DMS153 treated with DMSO at 0.1 percent for 48 hours (cell line): ENCODE results near the gene MICOS13.

ENCODE experiments used
- DNase-seq: peaks from one replicate; lab custom pipeline; 2025; ENCODE audit not compliant: unreplicated experiment; lab: John Stamatoyannopoulos, UW

MICOS13 gene

DNA sequence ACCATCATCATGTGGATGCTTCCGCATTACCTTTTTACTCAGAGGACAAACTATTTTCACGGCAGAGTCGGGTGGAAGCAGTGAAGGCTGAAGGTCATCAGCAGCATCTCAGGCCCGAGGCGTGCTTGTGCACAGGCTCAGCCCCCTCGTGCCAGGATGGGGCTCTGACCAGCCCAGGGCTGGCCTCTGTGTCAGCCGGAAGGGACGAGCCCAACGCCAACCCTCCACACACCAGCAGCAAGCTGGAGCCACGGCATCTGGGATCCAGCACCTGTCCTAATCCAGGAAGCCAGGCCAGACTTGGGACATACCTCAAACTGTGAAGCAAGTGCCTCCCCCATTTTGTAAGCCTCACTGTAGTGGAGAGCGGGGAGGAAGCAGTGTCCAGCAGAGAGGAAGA is 11.1 kb downstream of the MICOS13 start:
- no peak for DNase-seq

DNA sequence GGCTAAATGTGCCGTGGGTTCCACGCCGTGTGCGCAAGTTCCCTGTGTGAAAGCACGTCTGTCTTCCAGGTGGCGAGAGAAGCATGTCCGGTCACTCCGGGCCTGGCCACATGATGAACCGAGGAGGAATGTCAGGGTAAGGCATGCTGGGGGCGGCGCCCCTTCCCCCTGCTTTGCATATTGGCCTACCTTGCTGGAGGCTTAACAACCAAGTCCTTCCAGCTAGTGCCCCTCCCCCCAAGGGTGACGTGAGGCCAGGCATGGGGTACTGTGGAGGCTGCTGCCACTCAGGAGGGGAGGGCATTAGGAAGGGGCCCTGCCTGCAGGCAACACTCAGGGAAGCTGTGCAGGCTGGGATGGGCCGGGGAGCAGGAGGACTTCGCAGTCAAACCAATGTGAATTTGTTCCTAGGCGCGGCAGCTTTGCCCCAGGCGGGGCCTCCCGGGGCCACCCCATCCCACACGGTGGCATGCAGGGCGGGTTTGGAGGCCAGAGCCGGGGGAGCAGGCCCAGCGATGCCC is 12.5 kb downstream of the MICOS13 start:
- no peak for DNase-seq

DNA sequence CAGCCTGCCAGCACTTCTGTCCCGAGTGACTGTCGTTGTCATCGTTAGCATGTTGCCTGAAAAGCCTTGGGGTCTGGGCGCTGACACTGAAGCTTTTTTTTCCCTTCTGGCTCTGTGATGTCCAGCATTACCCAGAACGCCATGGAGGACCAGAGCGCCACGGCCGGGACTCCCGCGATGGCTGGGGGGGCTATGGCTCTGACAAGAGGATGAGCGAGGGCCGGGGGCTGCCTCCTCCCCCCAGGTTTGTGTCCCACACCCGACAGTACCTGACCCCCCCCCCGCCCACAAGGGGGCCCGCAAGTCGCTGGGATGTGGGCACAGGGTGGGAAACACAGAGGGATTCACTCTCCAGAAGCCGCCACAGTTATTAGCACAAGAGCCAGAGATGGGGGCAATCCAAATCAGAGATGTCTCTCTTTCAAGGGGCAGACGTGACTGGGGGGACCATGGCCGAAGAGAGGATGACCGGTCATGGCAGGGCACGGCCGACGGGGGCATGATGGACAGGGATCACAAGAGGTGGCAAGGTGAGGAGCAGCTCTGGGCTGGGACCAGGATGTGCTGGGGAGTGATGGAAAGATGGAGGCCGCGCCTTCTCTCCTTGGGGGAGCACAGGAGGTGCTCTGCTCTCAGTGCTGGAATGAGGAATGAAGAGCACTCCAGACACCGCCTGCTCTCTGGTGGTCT is 13.2 kb downstream of the MICOS13 start:
- DNase-seq, result no peak

DNA sequence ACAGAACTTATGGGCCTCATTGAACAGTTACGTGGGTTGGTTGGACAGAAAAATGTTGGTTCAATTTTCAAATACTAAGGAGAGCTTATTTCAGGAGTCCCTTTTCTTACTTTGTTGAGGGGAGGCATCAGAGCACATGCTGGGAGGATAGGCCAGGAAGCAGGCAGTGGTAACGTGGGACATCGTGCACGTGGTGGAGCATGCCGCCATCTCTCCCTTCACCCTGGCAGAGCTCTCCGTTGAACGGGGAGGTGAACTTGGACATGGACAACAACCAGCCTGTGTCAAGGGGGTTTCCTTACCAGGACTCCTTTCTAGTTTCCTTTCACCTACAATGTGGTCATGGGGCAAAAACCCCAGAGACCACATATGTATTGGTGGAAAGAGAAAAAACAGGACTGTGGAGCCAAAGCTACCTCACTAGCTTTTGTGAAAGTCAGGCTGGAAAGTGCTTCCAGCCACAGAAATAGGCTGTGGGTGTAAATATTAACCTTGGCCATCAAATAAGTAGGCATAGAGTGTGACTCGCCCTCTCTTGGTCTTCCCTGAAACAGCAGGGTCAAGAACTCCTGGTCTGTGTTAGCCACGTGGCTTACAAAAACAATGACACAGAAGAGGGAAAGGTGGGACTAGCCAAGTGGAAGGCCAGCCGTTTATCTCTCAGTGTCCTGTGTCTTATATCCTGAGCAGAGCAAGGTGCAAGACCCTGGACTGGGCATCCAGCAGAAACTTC is 14.4 kb downstream of the MICOS13 start:
- DNase-seq, result no peak

DNA sequence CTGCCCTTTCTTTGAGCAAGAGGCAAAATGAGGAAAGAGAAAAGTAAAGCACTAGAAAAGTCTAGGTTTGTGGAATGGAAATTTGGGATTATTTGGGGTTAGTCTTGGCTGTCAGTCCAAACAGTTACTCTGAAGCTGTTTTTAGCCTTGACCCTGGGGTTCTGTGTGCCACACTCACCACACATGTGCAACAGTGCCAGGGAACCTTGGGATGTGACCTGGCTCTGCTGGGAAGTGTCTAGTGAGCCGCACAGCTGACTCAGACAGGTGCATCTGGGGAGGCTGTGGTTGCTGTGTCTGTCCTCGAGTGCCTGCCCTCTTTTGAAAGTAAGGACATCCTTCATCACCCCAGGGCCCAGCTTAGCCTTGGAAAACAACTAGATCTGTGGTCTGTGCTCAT is 15.8 kb downstream of the MICOS13 start:
- no peak for DNase-seq

DNA sequence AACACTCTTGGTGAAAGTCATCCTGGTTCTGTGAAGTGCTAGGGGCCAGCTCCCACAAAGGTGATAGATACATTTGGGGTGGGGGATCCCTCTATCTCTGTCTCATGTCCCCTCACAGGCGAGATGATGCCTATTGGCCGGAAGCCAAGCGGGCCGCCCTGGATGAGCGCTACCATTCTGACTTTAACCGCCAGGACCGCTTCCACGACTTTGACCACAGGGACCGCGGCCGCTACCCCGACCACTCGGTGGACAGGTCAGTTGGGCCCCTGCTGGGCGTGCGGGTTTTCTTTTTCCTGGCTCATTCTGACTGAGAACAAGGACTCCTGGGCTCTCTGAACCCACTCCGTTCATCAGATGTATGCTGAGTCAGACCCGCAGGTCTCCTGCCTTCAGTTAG is 16.4 kb downstream of the MICOS13 start:
- DNase-seq, result no peak

DNA sequence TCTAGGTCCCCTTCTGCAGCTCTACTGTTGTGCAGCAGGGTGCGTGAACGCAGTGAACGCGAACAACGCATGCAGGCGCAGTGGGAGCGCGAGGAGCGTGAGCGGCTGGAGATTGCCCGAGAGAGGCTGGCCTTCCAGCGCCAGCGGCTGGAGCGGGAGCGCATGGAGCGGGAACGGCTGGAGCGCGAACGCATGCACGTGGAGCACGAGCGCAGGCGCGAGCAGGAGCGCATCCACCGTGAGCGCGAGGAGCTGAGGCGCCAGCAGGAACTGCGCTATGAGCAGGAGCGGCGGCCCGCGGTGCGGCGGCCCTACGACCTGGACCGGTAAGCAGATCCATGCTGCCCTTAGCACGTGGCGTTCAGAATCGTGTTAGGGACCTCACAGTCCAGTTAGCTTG is 18.8 kb downstream of the MICOS13 start:
- DNase-seq, result no peak

DNA sequence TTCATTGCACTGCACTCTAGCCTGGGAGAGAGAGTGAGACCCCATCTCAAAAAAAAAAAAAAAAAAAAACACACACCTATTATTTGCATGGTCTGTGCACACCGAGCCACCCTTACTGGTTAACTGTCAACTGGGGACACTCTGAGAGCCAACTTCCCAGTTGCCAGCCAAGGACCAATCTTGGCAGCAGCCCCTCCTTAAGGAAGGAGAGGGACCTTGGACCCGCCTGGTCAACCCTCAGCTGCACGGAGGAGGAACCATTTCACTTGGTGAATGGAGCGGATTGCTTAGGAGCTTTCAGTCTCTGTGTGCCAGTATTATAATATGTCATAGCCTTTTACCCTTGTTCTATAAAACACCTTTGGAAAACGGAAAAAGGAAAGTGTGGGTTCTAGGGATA is 24.9 kb downstream of the MICOS13 start:
- no peak for DNase-seq

DNA sequence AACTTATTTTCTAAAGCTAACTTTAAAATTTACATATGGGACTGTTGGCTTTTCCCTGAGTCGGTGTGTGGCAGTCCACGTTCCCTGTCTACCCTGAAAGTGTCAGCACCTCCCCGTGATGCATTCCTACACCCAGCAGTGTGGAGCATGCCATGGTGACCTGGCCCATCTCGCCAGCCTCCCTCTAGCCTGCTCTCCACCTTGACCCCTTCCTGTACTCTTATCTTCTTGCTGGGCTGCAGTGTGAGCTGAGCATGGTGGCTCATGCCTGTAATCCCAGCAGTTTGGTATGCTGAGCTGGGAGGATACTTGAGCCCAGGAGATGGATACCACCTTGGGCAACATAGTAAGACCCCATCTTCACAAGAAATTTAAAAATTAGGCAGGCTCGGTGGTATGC is 25.4 kb downstream of the MICOS13 start:
- DNase-seq, result no peak

DNA sequence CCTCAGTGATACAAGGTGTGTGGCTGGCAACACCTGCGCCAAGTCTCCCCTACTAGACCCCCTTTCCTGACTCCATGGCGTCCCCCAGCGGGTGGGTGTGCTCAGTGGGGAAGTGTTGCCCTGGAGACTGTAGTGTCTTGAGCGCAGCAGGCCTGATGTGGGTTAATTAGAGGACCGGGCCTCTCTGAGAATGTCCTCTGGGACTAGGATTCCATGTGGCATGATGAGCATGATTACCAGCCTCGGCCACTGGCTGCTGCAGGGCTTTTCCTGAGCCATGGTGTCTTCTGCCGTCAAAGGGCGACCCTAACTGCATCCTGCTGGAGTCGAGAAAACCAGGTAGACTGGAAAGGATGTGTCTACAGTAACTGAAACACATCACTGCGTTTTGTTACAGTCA is 28.1 kb downstream of the MICOS13 start:
- no peak for DNase-seq

DNA sequence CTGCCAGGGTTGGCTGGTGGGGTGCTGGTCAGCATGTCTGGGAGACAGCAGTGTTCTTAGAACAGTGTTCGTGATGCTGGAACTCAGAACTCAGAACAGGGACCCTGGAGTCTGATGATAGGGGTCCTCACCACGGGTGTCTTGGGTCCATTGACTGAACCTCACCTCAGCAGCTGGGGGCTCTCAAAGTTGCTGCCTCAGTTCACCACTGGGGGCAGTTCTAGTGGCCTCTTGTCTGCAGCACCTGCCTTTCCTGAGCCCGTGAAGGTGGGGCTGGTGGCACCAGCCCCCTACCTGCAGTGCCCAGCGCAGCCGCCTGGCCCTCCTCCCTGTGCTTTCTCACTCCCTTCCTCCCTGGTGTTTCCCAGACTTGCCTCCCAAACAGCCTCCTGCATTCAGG is 29.0 kb downstream of the MICOS13 start:
- DNase-seq, result no peak

DNA sequence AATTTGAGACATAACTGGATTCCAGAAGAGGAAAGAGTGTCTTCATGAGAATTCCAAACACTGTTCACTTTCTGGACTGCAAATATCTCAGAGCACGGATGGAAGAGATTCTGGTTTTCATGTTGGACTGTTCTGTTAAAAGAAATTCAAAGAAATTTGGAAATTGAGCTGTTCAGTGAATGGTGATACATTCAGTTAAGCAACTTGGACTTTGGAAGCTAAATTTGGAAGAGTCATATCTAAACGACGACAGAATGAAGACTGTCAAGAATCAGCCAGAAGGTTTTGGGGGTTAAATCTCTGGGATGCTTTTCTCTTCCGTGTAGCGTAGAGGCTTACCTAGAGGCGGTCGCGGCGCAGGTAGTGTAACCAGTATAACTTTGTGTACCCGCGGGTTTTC is 31.9 kb downstream of the MICOS13 start:
- DNase-seq, result no peak

DNA sequence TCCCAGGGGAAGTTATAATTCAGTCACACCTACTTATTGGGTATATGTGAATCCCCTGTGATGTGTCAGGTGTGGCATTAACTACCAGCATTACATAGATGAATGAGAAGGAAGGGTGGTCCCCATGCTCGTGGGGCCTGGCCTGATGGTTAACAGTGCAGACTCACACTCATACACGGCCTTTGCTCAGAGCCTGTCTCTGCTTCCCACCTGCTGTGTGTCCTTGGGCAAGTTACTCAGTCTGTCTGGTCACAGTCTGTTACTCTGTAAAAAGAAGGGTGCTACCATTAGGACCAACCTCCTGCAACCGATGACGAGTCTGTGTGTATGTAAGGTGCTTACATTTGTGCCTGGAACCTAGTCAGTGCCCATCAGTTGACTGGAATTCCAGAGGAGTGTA is 33.6 kb downstream of the MICOS13 start:
- no peak for DNase-seq

DNA sequence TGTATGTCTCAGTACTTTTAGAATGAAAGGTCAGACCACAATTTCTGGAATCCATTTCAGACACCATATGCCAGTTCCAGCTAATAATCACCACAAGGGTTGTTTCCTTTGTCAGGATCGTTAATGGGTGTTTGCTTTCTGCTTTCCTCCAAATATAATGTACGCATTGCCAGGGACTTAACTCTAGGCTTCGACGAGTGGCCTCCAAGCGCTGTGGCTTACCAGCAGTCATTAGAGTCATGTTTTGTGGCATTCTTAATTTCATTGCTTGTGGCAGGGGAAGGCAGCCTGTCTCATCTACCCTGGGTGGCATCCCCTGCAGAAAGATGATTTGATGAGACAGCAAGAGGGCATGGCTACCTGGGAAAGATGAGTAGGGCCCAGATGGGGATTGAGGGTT is 34.9 kb downstream of the MICOS13 start:
- DNase-seq, result peak; percentile 67

DNA sequence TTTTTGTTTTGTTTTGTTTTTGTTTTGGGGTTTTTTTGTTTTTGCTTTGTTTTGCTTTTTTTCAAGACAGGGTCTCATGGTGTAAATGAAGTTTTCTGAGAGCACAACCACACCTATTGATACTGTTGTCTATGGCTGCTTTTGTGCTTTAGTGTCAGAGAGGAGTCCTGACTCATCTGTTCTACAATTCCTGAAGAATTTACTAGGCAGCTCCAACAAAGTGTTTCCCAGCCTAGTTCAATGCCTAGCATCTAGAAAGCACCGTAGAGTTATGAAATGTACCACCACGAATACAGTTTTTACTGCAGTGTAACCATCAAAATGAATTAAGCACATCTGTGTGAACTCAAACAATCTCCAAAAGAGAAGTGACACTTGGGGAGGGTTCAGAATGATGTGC is 36.3 kb downstream of the MICOS13 start:
- DNase-seq, result no peak

DNA sequence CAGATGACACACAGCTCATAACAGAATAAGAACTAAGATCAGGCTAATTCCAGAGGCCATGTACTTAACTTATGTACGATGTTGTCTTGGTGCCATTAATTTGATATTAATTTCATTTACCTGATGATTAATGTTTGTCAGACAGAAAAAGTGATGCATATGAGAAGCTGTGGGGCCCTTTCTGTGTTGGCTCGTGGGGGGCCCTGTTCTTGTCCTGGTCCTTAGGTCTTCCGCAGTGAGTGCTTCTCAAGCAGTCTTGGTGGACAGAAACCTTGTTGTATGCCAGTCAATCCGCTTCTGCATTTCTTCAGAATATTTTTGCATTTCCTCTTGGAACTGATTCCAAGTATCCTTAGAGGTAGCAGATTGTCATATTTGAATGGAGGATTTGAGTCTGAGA is 37.3 kb downstream of the MICOS13 start:
- DNase-seq, result no peak

DNA sequence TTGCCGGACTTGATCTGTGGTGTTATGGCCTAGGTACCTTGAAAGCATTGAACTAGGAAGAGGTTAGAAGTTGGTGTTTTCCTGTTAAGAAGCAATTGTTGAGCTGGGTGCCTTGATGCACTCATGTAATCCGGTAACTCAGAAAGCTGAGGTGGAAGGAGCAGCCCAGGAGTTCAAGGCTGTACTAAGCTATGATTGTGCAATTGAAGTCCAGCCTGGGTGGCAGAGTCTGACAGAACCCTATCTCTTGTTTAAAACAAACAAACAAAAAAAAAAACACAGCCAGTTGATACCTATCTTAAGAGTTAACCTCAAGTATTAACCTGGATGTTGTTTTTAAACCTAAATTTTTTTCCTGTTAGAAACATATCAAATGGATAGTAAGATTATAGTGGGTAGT is 38.1 kb downstream of the MICOS13 start:
- DNase-seq, result no peak

DNA sequence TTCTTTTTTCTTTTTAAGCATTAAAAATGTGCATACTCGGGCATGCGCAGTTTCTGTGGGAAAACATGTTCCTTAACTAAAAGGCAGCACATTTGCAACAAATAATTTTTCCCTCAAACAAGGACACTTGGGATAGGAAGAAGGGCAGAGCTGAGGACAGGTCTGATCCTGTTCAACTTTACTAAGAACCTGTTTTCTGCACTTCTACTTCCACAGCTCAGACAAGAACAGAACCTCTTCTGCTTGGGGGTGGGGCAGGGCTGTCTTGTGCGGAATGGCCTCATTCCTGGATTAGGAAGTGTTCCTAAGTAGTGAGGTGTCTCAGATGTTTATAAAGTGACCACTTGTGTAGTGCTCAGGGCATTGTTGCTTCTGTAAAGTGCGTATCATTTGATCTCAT is 39.1 kb downstream of the MICOS13 start:
- DNase-seq, result no peak

DNA sequence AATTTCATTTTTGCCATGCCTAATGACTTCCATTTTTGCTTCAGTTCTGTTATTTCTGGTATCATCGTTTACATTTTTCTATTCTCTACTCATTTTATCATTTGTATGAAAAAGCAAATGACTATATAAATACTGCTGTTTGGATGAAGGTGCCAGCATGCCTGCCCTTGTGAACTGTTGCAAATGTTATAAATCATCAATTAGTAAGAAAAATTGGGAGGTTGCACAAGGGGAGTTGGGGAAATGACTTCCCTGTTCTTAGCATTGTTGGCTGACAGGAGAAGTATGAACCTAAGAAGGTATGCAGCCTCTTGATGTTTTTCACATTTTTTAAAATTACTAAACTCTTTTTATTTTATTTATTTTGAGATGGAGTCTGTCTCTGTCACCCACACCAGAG is 42.3 kb downstream of the MICOS13 start:
- no peak for DNase-seq

DNA sequence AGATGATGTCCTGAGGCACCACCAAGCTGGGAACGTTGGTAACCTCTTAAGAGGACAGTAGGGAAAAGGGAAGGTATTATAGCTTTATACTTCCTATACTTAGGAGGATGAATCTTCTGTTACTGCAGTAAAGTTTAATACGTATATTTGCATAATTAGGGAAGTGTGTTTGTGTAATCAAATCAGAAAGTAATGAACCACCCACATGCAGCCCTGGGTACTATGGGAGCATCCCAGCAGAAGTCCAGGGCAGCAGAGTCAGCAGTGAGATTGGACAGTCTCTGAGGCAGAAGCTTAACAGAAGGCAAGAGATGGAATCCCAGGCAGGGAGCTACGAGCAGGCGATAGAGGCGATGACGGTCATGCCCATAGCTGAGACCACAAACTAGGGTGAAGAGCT is 44.9 kb downstream of the MICOS13 start:
- no peak for DNase-seq

DNA sequence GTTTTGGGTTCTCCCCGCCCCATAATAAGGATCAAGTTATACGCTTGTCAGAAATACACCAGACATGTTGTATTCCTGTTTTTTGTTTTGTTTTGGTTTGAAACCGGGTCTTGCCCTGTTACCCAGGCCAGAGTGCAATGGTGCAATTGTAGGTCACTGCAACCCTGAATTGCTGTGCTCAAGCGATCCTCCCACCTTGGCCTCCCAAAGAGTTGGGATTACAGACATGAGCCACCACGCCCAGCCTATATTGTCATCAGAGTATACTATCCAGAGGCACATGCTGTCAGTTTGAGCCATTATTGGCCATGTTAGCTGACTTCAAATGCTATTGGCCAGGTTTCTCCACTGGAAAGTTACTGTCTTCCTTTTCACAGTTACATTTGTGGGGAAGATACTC is 47.7 kb downstream of the MICOS13 start:
- no peak for DNase-seq

DNA sequence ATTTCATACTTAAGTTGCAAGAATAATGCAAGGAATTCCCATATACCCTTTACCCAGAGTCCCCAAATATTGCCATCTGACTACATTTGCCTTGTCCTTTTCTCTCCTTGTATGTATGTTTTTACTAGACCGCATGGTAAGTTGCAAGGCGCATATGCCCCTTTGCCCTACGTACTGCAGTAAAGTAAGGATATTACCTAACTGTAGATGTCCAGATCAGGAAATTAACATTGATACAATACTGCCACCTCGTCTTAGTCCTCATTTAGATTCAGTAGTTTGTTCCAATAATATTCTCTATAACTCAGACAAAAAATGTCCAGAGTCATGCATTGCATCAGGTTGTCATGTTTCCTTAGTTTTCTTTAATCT is 48.1 kb downstream of the MICOS13 start:
- no peak for DNase-seq
